PC-9 (cell line): Measurements from ENCODE around the gene WDR77.

Experiments
- CTCF ChIP-seq: fragments of 200-600 bp; sonication (generic); conservative IDR thresholded peaks from 2 replicates; pipeline ENCODE4 v1.6.1; 2017; ENCODE audit warnings: mixed run types, antibody characterized with exemption, mild to moderate bottlenecking, moderate library complexity
- EZH2 ChIP-seq: fragments of 200-600 bp; sonication (generic); IDR thresholded peaks from 2 replicates; pipeline ENCODE4 v1.8.0; 2017; ENCODE audit warnings: antibody characterized with exemption, low read depth

- no peak for TF ChIP-seq CTCF
- no peak for TF ChIP-seq EZH2
These were observed 30.0 kb downstream of the WDR77 start for GRCh38 chr1:111419037-111419436.
